Endometrium (tissue), 2 donors: Measurements from ENCODE around the gene CDK5RAP2.
"Not testable (repeated sequence)": the region's sequence is repeated elsewhere in the genome, so short reads cannot be mapped to it uniquely, and the experiment has no call there.

Source experiments
- FAIRE-seq: peaks from 2 replicates; lab custom pipeline; 2012; peaks lifted over from hg19 to GRCh38; lab: Jason Lieb, UNC
- donor health status: control.
- donor health status: control.

Gene CDK5RAP2

GRCh38 chr9:120580051-120580896, at the start of gene CDK5RAP2:
TSS of gene CDK5RAP2 (minus strand) at chr9:120580167. CDS start at chr9:120579978, 189 bp downstream.
- peak; percentile 92 for FAIRE-seq

DNA sequence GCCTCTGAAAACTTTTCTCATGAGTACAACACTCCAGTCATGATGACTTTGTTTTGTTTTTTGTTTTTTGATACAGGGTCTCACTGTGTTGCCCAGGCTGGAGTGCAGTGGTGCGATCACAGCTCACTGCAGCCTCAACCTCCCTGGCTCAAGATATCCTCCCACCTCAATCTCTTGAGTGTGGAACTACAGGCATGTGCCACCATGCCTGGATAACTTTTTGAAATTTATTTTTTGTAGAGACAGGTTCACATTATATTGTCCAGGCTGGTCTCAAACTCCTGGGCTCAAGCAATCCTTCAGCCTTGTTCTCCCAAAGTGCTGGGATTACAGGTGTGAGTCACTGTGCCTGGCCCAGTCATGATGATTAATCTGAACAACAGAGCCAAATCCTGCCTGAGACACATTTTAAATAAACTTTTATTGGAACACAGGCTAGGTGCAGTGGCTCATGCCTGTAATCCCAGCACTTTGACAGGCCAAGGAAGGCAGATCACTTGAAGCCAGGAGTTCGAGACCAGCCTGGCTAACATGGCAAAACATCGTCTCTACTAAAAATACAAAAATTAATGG, 49.0 kb upstream of the CDK5RAP2 start:
- not testable (repeated sequence) for FAIRE-seq

- no peak for FAIRE-seq
Measured at GRCh38 chr9:120628207-120628924, 48.4 kb upstream of the CDK5RAP2 start.

- no peak for FAIRE-seq
Measured at GRCh38 chr9:120627073-120627472, 47.1 kb upstream of the CDK5RAP2 start.

DNA sequence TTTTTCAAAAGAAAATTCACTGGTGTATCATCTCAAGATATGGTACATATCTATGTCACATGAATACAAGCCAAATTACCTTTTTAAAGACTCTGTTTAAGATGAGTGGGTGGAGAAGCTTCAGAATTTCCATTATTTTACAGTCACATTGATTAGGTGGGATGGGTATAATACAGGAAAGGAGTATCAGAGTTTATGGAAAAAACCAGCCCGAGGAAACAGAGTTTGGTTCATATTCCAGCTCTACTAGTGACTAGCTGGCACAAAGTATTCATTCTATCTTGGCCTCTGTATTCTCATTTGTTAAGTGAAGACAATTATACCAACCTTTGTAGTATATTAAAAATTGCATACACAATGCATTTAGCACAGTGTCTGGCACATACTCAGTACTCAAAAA, 46.5 kb upstream of the CDK5RAP2 start:
- FAIRE-seq = no peak

- FAIRE-seq = no peak
Measured at GRCh38 chr9:120625222-120625621, 45.3 kb upstream of the CDK5RAP2 start.

GRCh38 chr9:120622790-120623189, 42.8 kb upstream of the CDK5RAP2 start:
- FAIRE-seq = no peak

GRCh38 chr9:120621941-120622340, 42.0 kb upstream of the CDK5RAP2 start:
- FAIRE-seq = no peak

DNA sequence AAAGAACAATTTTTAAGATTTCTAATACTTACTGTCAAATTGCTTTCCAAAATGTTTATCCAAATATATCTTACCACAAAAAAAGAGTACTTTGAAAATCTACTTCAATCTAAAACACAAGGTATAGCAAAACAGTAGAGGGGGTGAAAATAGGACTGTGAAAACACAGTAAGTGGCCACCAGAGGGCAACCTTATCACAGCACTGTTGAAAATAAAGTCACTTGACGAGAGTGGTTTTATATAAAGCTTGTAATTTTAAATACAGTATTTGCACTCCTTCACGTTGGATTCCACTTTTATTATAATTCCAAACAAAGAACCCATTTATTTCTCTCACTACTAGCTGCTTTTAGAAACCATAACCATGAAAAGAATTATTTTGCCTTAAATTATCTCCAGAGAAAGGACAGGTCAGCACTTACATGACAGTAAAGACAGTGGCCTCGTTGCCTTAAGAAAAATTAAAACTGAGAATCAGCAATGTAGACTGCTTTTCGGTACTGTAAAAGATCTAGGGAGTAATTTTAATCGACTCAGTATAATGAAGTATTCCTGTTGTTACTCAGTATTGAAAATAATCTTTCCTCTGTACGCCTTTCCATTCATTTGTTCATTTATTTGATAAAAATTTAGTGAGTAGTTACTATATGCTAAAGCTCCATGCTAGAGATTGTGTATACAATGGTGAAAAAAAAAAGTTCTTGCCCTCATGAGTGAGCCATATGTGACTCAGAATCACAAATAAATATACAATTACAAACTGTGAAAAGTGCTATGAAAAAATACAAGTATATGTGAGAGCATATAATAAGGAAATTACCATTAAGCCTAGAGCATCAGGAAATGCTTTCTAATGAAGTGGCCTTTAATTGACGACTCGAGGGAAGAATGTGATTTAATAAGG, 40.0 kb upstream of the CDK5RAP2 start:
- peak; percentile 91 for FAIRE-seq

GRCh38 chr9:120616966-120617935, 37.3 kb upstream of the CDK5RAP2 start:
- no peak for FAIRE-seq

- FAIRE-seq = no peak
Measured at GRCh38 chr9:120612218-120612617, 32.3 kb upstream of the CDK5RAP2 start.

- no peak for FAIRE-seq
Measured at GRCh38 chr9:120611690-120612068, 31.7 kb upstream of the CDK5RAP2 start.

DNA sequence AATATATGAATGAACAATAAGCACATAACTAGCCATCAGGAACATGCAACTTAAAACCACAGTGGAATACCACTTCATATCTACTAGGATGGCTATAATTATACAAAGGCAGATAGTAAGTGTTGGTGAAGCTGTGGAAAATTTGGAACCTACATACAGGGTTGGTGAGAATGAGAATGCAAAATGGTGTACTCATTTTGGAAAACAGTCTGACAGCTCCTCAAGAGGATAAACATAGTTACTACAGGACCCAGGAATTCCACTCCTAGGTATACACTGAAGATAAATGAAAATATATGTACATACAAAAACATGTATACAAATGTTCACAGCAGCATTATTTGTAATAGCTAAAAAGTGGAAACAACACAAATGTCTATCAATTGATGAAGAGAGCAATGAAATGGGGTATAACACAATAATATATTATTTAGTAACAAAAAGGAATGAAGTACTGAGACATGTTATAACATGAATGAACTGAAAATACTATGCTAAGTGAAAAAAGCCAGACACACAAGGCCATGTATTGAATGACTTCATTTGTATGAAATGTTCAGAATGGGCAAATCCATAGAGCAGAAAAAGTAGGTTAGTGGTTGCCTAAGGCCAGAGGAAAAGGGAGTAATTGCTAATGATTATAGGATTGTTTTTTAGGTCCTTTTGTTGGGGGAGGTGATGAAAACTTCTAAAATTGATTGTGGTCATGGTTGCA, 31.2 kb upstream of the CDK5RAP2 start:
- no peak for FAIRE-seq

- FAIRE-seq = no peak
Measured at GRCh38 chr9:120609636-120610035, 29.7 kb upstream of the CDK5RAP2 start.

DNA sequence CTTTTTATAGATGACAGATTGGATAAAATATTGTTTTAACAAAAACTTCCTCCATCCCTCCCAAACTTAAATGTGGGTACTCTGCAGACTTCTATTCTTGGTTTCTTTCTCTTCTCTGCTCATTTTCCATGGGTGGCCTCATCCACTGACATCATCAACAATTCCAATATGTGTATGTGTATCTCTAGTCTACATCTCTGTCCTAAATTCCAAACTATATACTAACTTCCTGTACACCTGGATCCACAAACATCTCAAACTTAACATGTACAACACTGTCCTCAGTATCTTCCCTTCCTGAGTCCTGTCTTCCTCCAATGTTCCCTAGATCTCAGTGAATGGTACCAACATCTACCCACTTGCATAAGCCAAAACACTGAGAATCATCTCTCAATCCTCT, 28.5 kb upstream of the CDK5RAP2 start:
- no peak for FAIRE-seq

DNA sequence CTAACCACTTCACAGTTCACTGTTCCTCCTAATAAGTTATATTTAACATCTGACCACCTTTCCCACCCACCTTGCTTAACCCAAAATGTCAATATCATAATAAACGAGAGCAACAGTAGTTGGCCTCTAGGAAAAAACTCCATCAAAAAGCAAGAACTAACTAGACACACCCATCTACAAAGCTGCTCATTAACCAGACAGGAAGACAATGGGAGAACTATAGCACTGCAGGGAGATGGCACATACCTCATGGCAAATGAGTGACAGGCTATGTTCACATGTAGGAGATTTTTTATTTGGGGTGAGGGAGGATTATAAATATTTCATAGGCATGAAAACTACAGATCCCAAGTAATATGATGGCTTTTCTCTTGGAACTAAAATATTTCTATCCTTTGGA, 23.6 kb upstream of the CDK5RAP2 start:
- no peak for FAIRE-seq

DNA sequence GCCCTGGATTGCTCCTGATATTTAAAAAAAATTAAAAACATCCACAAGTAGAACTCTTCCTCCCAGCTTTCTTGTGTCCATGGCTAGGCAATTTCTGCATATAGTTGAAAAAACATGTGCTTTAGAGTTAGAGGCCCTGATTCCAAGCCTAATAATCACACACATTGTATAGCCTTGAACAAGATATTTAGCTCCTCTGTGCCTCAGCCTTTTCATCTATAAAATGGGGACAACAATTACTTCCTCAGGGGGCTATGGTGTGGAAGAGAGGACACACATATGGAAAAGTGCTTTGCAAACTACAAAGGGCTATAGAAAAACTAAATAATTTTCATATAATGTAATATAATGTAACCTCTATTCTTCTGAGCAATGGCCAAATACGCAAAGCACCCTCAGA, 23.0 kb upstream of the CDK5RAP2 start:
- FAIRE-seq = no peak

- FAIRE-seq = no peak
Measured at GRCh38 chr9:120593955-120594277, 13.9 kb upstream of the CDK5RAP2 start.

GRCh38 chr9:120593250-120593954, 13.4 kb upstream of the CDK5RAP2 start:
- no peak for FAIRE-seq

- FAIRE-seq = no peak
Measured at GRCh38 chr9:120592210-120592609, 12.2 kb upstream of the CDK5RAP2 start.
